Measurements from ENCODE around the gene TLCD4.

The TLCD4 gene

DNA sequence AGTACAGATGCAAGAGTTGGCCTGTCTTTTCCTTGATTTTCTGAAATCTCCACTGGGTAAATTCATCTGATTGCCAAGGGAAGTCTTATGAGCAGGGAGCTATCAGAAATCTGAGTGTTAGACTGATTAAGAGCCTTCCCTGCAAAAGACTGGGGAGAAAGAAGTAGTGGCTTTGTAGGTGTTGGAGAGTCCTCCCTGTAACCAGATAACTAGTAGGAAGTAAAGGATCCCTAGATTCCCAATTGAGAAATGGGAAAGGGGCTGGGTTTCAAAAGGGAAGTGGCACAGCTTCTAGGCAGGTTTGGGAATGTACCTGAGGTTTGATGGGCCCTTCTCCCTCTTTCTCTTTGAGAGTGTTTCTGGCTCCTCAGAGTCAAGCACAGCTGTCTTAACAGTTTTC, 2.1 kb downstream of the TLCD4 start:
- no peak overlapping the region for H3K9ac ChIP-seq (ENCODE audit: low read length)
- H3K9me3 ChIP-seq (ENCODE audit: control insufficient read depth, low read length) = no peaks in the 10 kb centered on the region
- H3K4me1 ChIP-seq (ENCODE audit: control insufficient read depth, insufficient read depth, low read depth, low read length) = peaks cover 3% of the 10 kb centered on the region
- no peak overlapping the region for H2AFZ ChIP-seq (ENCODE audit: low read depth, low read length)
- no peak overlapping the region for H3K4ac ChIP-seq (ENCODE audit: low read depth in 1 of 2, low read length in 2 of 2)
- H2AK5ac ChIP-seq (ENCODE audit: low read length, severe bottlenecking) = no peak overlapping the region
- H3K36me3 ChIP-seq (ENCODE audit: control insufficient read depth in 1 of 2, insufficient read depth in 2 of 2, low read depth in 1 of 2, low read length in 2 of 2) = no peaks in the 10 kb centered on the region
- H3K27me3 ChIP-seq (ENCODE audit: control insufficient read depth in 1 of 2, insufficient read depth in 1 of 2, low read length in 2 of 2) = peaks cover 0 to 36% of the 10 kb centered on the region in 2 experiments
- H2BK15ac ChIP-seq (ENCODE audit: low read depth, poor library complexity, severe bottlenecking) = no peak overlapping the region
- H3K18ac ChIP-seq (ENCODE audit: low read depth in 1 of 2, low read length in 2 of 2) = no peak overlapping the region
- no peak overlapping the region for H2BK5ac ChIP-seq (ENCODE audit: low read depth, low read length, poor library complexity, severe bottlenecking)
- H4K91ac ChIP-seq (ENCODE audit: low read length) = no peak overlapping the region
- peaks cover 18% of the 10 kb centered on the region for H3K79me1 ChIP-seq (replicated peaks; ENCODE audit: low read length, poor library complexity, severe bottlenecking)
- H3K4me3 ChIP-seq (ENCODE audit: insufficient read depth in 1 of 2, low read depth in 1 of 2, low read length in 2 of 2) = no peak overlapping the region
- H4K8ac ChIP-seq (ENCODE audit: low read length) = no peak overlapping the region
- no peak overlapping the region for H2BK12ac ChIP-seq (ENCODE audit: low read length in 2 of 2)
- H3K14ac ChIP-seq (ENCODE audit: low read length in 2 of 2) = no peak overlapping the region
- no peak overlapping the region for H2BK120ac ChIP-seq (ENCODE audit: low read depth, low read length)
- H3K4me2 ChIP-seq (ENCODE audit: low read length, poor library complexity, severe bottlenecking) = no peak overlapping the region
- no peak for DNase-seq
- no peak overlapping the region for H3K23ac ChIP-seq (ENCODE audit: low read length in 2 of 2)
- H3K27ac ChIP-seq (ENCODE audit: low read length, poor library complexity, severe bottlenecking) = no peak overlapping the region

DNA sequence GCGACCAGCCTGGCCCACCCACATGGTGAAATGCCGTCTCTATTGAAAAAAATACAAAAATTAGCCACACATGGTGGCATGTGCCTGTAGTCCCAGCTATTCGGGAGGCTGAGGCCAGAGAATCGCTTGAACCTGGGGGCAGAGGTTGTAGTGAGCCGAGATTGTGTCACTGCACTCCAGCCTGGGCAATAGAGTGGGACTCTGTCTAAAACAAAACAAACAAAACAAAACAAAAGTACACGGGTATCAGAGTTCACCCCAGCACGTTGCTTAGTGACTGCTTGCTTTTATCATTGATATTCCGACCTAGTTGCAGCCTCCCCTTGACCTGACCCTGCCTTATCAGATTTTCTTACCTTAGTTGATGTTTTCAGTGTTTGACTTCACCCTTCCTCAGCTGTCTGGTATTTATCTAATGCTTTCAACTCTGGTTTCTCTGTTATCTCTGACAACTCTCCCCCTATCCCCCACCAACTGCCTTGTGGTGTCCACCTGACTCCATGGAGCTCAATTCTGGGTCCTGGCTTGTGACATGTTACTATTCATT, 5.1 kb downstream of the TLCD4 start:
- Histone ChIP-seq H3K27ac (ENCODE audit: low read length, poor library complexity, severe bottlenecking) (no peak overlapping the region), H3K18ac (ENCODE audit: low read depth in 1 of 2, low read length in 2 of 2) (no peak overlapping the region), H2BK120ac (ENCODE audit: low read depth, low read length) (no peak overlapping the region), H3K4me3 (ENCODE audit: insufficient read depth in 1 of 2, low read depth in 1 of 2, low read length in 2 of 2) (no peak overlapping the region), H2BK5ac (ENCODE audit: low read depth, low read length, poor library complexity, severe bottlenecking) (no peak overlapping the region), H3K4ac (ENCODE audit: low read depth in 1 of 2, low read length in 2 of 2) (no peak overlapping the region), H3K4me1 (ENCODE audit: control insufficient read depth, insufficient read depth, low read depth, low read length) (no peaks in the 10 kb centered on the region), H3K9ac (ENCODE audit: low read length) (no peak overlapping the region), H4K91ac (ENCODE audit: low read length) (no peak overlapping the region), H3K14ac (ENCODE audit: low read length in 2 of 2) (no peak overlapping the region), H2BK15ac (ENCODE audit: low read depth, poor library complexity, severe bottlenecking) (no peak overlapping the region), H2AK5ac (ENCODE audit: low read length, severe bottlenecking) (no peak overlapping the region), H3K79me1 (replicated peaks; ENCODE audit: low read length, poor library complexity, severe bottlenecking) (peaks cover 23% of the 10 kb centered on the region), H3K27me3 (ENCODE audit: control insufficient read depth in 1 of 2, insufficient read depth in 1 of 2, low read length in 2 of 2) (peaks cover 0 to 30% of the 10 kb centered on the region in 2 experiments), H3K4me2 (ENCODE audit: low read length, poor library complexity, severe bottlenecking) (no peak overlapping the region), H3K23ac (ENCODE audit: low read length in 2 of 2) (no peak overlapping the region), H2AFZ (ENCODE audit: low read depth, low read length) (no peak overlapping the region), H2BK12ac (ENCODE audit: low read length in 2 of 2) (no peak overlapping the region), H3K9me3 (ENCODE audit: control insufficient read depth, low read length) (no peaks in the 10 kb centered on the region), H3K36me3 (ENCODE audit: control insufficient read depth in 1 of 2, insufficient read depth in 2 of 2, low read depth in 1 of 2, low read length in 2 of 2) (no peaks in the 10 kb centered on the region), H4K8ac (ENCODE audit: low read length) (no peak overlapping the region)
- WGBS = 82% methylated on average over 8 of the region's 8 CpGs
- no peak for DNase-seq

DNA sequence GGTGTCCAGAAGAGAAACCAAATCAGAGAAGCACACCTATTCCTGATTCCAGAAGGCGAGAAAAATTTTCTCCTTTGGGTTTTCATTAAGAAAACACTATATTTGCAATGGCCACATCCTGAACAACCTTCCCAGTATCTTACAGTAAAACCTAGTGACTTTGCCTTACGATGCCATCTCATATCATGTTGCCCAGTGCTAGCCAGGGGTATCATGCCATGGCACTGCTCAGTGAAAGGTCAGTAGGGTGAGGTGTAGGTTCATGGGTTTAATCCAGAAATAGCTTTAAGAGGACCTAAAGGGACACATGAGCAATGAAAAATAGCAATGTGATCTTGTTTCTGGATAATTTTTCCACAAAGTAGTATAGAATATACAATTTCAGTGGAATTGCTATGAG, 7.2 kb downstream of the TLCD4 start:
- Histone ChIP-seq H2BK15ac (ENCODE audit: low read depth, poor library complexity, severe bottlenecking) (no peak overlapping the region), H4K91ac (ENCODE audit: low read length) (no peak overlapping the region), H3K14ac (ENCODE audit: low read length in 2 of 2) (no peak overlapping the region), H3K4me2 (ENCODE audit: low read length, poor library complexity, severe bottlenecking) (no peak overlapping the region), H3K79me1 (replicated peaks; ENCODE audit: low read length, poor library complexity, severe bottlenecking) (peaks cover 22% of the 10 kb centered on the region), H3K9me3 (ENCODE audit: control insufficient read depth, low read length) (no peaks in the 10 kb centered on the region), H4K8ac (ENCODE audit: low read length) (no peak overlapping the region), H3K27me3 (ENCODE audit: control insufficient read depth in 1 of 2, insufficient read depth in 1 of 2, low read length in 2 of 2) (peaks cover 0 to 13% of the 10 kb centered on the region in 2 experiments), H3K23ac (ENCODE audit: low read length in 2 of 2) (no peak overlapping the region), H2BK120ac (ENCODE audit: low read depth, low read length) (no peak overlapping the region), H3K4me3 (ENCODE audit: insufficient read depth in 1 of 2, low read depth in 1 of 2, low read length in 2 of 2) (no peak overlapping the region), H3K4me1 (ENCODE audit: control insufficient read depth, insufficient read depth, low read depth, low read length) (no peaks in the 10 kb centered on the region), H3K4ac (ENCODE audit: low read depth in 1 of 2, low read length in 2 of 2) (no peak overlapping the region), H3K36me3 (ENCODE audit: control insufficient read depth in 1 of 2, insufficient read depth in 2 of 2, low read depth in 1 of 2, low read length in 2 of 2) (no peaks in the 10 kb centered on the region), H3K18ac (ENCODE audit: low read depth in 1 of 2, low read length in 2 of 2) (no peak overlapping the region), H3K9ac (ENCODE audit: low read length) (no peak overlapping the region), H2BK12ac (ENCODE audit: low read length in 2 of 2) (no peak overlapping the region), H3K27ac (ENCODE audit: low read length, poor library complexity, severe bottlenecking) (no peak overlapping the region), H2AFZ (ENCODE audit: low read depth, low read length) (no peak overlapping the region), H2AK5ac (ENCODE audit: low read length, severe bottlenecking) (no peak overlapping the region), H2BK5ac (ENCODE audit: low read depth, low read length, poor library complexity, severe bottlenecking) (no peak overlapping the region)
- DNase-seq = no peak
- WGBS = 81% methylated on average over 2 of the region's 2 CpGs

DNA sequence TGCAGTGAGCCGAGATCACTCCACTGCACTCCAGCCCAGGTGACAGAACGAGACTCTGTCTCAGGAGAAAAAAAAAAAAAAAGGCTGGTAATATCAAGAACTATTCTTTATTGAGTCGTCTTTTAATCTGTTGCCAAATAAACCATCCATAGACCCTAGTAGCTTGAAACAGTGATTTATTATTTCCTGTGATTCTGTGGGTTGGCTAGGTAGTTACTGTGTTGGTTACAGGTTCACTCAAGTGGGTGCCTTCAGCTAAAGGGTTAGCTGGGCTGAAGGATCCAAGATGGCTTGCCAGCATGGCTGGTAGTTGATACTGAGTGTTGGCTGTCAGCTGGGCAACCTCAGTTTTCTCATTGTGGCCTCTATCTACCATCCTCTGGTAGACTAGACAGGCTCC, 9.2 kb downstream of the TLCD4 start:
- no peak overlapping the region for H2AK5ac ChIP-seq (ENCODE audit: low read length, severe bottlenecking)
- H2AFZ ChIP-seq (ENCODE audit: low read depth, low read length) = no peak overlapping the region
- no peak overlapping the region for H4K8ac ChIP-seq (ENCODE audit: low read length)
- no peak overlapping the region for H3K4me3 ChIP-seq (ENCODE audit: insufficient read depth in 1 of 2, low read depth in 1 of 2, low read length in 2 of 2)
- H3K27me3 ChIP-seq (ENCODE audit: control insufficient read depth in 1 of 2, insufficient read depth in 1 of 2, low read length in 2 of 2) = no peaks in the 10 kb centered on the region
- no peak overlapping the region for H2BK15ac ChIP-seq (ENCODE audit: low read depth, poor library complexity, severe bottlenecking)
- H3K27ac ChIP-seq (ENCODE audit: low read length, poor library complexity, severe bottlenecking) = no peak overlapping the region
- no peaks in the 10 kb centered on the region for H3K9me3 ChIP-seq (ENCODE audit: control insufficient read depth, low read length)
- no peak overlapping the region for H2BK5ac ChIP-seq (ENCODE audit: low read depth, low read length, poor library complexity, severe bottlenecking)
- H3K36me3 ChIP-seq (ENCODE audit: control insufficient read depth in 1 of 2, insufficient read depth in 2 of 2, low read depth in 1 of 2, low read length in 2 of 2) = no peaks in the 10 kb centered on the region
- no peak overlapping the region for H4K91ac ChIP-seq (ENCODE audit: low read length)
- DNase-seq = no peak
- H2BK120ac ChIP-seq (ENCODE audit: low read depth, low read length) = no peak overlapping the region
- H3K4ac ChIP-seq (ENCODE audit: low read depth in 1 of 2, low read length in 2 of 2) = no peak overlapping the region
- no peak overlapping the region for H3K4me2 ChIP-seq (ENCODE audit: low read length, poor library complexity, severe bottlenecking)
- H3K14ac ChIP-seq (ENCODE audit: low read length in 2 of 2) = no peak overlapping the region
- H3K18ac ChIP-seq (ENCODE audit: low read depth in 1 of 2, low read length in 2 of 2) = no peak overlapping the region
- no peak overlapping the region for H3K23ac ChIP-seq (ENCODE audit: low read length in 2 of 2)
- H3K9ac ChIP-seq (ENCODE audit: low read length) = no peak overlapping the region
- H3K79me1 ChIP-seq (replicated peaks; ENCODE audit: low read length, poor library complexity, severe bottlenecking) = peaks cover 15% of the 10 kb centered on the region
- 91% methylated on average over 1 of the region's 3 CpGs for WGBS
- H2BK12ac ChIP-seq (ENCODE audit: low read length in 2 of 2) = no peak overlapping the region
- H3K4me1 ChIP-seq (ENCODE audit: control insufficient read depth, insufficient read depth, low read depth, low read length) = no peaks in the 10 kb centered on the region
